SIG-M5 treated with dmso at 0.1 percent for 504 hours (cell line): ENCODE measurements around the gene SUSD2.
"Not testable (repeated sequence)": the region's sequence is repeated elsewhere in the genome, so short reads cannot be mapped to it uniquely, and the experiment has no call there.

Source experiments
- DNase-seq: peaks from one replicate; lab custom pipeline; 2025; ENCODE audit not compliant: unreplicated experiment; lab: John Stamatoyannopoulos, UW

Gene SUSD2

GRCh38 chr22:24209016-24209415 is 27.7 kb downstream of the SUSD2 start:
- DNase-seq: no peak

DNA sequence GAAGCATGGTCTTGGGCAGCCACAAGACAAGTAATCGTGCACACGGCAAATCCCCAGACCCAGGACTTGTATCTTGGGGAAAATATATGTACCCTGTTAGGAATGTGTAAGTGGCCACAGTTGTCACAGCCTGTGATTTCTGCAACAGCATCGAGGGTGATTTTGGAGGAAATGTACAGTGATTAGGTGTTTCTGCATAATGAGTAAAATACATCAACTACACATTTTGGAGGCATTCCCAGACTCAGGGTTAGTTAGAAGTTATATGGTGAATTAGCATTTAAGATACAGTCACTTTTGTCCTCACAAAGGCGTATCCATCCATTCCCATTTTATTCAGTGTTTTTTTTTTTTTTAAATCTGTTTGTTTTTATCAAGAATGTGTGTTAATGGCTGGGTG is 28.4 kb downstream of the SUSD2 start:
- no peak for DNase-seq

GRCh38 chr22:24210409-24210808 is 29.1 kb downstream of the SUSD2 start:
- DNase-seq: not testable (repeated sequence)

GRCh38 chr22:24211716-24212115 is 30.4 kb downstream of the SUSD2 start:
- DNase-seq: not testable (repeated sequence)

DNA sequence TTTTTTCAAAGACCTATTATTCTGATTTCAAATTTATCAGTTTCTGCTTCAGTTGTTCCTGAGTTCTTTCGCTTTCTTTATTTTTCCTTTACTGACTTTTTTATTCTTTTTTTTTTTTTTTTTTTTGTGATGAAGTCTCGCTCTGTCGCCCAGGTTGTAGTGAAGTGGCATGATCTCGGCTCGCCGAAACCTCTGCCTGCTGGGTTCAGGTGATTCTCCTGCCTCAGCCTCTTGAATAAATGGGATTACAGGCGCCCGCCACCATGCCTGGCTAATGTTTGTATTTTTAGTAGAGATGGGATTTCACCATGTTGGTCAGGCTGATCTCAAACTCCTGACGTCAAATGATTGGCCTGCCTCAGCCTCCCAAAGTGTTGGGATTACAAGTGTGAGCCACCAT is 31.8 kb downstream of the SUSD2 start:
- not testable (repeated sequence) for DNase-seq

GRCh38 chr22:24214467-24215285 is 33.4 kb downstream of the SUSD2 start:
- no peak for DNase-seq

- DNase-seq: no peak
Measured at GRCh38 chr22:24216541-24217209, 35.4 kb downstream of the SUSD2 start.

GRCh38 chr22:24217384-24217783 is 36.1 kb downstream of the SUSD2 start:
- no peak for DNase-seq

DNA sequence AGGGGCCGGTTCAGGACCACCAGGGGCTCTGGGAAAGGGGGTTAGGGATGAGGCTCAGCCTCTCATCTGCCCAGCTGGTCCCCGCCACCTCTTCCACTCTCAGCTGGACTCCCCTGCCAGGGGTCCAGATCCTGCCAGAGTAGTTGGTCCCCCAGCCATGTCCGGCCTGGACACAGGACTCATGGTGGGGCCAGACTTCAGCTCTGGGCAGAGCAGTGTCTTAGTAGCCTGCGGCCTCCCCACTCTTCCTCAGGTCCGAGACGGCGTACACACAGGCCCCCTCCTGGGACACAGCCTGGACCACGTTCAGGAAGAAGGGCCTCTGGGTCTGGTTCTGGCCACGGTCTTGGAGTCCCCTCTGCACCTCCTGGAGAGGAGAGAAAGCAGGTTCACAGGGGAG is 38.5 kb downstream of the SUSD2 start:
- DNase-seq: no peak

DNA sequence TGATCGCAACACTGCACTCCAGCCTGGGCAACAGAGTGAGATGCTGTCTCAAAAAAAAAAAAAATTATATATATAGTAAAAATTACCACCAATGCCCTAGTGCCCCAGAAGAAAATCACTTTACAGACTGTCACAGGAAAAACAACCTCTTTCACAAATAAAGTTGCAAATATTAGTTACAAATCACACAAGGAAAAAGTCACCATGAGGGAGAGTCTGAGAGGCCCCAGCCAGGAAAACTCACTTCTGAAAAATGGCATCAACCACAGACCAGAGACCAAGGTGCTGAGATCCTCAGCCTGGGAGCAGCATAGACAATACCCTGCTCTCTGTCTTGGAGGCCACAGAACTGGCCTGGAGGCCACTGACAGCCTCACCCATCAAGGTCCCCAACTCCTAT is 43.2 kb downstream of the SUSD2 start:
- DNase-seq: no peak

DNA sequence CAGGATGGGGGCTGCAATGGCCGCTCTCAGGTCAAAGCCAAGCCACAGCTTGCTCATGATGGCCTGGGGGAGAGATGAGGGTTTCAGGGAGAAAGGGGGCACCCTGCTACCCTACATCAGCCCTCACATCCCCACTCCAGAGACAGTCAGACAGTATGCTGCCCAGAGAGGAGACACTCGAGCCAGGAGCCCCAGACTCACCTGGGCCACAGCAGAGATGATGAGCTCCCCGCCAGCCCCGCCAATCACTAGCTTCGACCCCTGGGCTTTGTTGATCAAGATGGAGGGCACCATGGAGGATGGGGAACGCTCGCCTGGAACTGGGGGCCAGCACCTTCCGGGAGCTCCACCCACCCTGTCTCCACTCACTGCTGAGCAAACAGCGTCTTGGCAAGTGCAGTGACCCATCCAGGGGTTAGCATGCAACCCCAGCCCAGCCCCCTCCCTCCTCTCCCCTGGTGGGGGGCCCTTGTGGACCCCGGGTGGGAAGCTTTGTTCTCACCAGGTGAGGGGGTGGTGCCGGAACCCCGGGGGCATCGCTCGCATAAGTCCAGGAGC is 43.8 kb downstream of the SUSD2 start:
- no peak for DNase-seq

- no peak for DNase-seq
Measured at GRCh38 chr22:24225951-24226350, 44.7 kb downstream of the SUSD2 start.

DNA sequence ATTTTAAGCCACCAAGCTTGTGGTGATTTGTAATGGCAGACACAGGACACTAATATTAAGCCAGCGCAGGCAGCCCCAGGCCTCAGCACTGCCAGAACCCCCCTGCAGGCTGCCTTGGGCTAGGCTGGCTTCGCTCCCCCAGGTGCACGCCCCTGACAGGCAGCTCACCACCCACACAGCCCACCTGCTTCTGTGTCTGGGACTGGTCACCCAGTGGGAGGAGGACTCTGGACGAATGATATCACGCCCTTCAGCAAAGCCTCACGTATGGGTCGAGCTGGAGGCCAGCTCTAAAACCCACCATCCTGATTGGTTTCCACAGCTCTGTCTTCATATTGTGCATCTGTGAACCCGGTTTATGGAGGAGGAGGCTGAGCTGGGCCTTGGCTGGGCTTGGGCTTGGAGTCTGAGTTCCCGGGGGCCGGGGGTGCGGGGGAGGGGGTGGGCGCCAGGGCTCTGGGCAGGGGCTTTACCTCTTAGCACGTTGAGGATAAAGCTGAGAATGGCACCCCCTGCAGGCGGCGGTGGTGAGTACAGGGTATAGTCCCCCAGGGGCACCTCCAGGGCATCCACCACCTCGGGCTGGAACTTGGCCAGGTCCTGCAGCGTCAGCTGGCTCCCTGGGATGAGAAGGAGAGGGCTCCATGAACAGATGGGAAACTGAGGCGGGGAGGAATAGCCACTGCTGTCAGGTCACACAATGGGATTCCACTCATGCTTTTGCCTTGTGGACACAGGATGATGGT is 49.8 kb downstream of the SUSD2 start:
- DNase-seq: no peak

GRCh38 chr22:24231706-24232105 is 50.4 kb downstream of the SUSD2 start:
- DNase-seq: no peak

GRCh38 chr22:24232124-24232523 is 50.8 kb downstream of the SUSD2 start:
- DNase-seq: no peak

- no peak for DNase-seq
Measured at GRCh38 chr22:24232725-24233124, 51.4 kb downstream of the SUSD2 start.

DNA sequence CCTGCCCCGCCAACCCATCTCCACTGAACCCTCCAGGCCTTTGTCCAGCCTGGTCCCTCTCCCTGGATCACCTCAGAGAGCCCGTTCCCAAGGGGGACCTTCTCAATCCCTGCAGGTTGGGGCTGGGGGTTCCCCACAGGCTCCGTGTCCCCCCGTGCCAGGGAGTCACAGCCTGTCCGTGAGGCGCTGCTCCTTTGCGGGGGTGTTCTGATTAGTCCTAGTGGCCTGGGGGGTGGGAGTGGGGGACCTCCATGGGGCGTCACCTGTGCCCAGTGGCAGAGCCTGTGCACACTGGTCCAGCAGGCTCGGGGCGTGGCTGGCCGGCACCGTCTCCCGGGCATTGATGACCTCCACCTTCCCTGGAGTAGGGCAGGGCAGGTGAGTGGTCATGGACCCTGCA is 51.9 kb downstream of the SUSD2 start:
- DNase-seq: no peak

DNA sequence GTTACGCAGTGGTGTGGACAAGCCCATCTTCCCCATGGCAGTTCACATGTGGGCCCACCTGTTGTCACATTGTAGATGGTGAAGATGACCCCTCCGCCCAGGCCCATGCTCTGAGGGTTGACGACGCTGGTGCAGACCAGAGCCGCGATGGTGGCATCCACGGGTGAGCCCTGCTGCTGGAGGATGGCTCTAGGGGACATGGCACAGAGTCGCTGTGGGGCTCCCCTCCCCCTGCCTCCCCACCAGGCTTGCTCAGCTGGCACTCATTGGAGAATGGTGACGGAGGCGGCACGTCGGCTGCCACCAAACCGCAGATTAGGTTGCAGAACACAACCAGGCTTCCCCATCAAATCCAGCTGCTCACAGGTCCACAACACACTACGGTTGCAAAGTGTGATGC is 52.5 kb downstream of the SUSD2 start:
- no peak for DNase-seq

DNA sequence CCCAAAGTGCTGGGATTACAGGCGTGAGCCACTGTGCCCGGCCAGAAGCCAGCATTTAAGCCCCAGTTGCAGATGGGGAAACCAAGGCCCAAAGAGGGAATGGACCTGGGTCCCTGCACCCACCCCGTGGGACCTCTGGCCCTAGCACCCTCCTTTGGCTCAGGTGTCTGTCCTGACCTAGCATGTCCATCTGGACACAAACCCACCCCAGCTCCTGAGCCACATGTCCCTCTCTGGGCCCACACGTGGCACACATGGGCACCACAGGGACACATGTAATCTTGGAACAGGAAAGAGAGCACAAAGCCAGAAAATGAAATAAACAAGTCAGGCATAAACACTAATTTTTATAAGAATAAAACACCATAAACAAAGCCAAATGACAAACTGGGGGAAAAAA is 54.0 kb downstream of the SUSD2 start:
- no peak for DNase-seq

- no peak for DNase-seq
Measured at GRCh38 chr22:24236656-24237055, 55.4 kb downstream of the SUSD2 start.

- not testable (repeated sequence) for DNase-seq
Measured at GRCh38 chr22:24238101-24238694, 56.9 kb downstream of the SUSD2 start.
